B cell (primary cell): ENCODE measurements around the gene VLDLR. TPM values are rescaled to one million over a fixed set of nuclear protein-coding genes. Genes with fewer than 3 reads are reported as not detected.

Experiments
- ATAC-seq: fragments of 200-7000 bp; cut with Tn5 transposase; one replicate; pipeline ENCODE4 v1.10.0; 2021; ENCODE audit warnings: low read depth, mild to moderate bottlenecking, moderate number of reproducible peaks, moderate library complexity
- CTCF ChIA-PET: fragments of 350-600 bp; sonication (Branson Sonifier 250); formaldehyde crosslinking; loops from one replicate; lab custom pipeline; 2021; ENCODE audit warnings: antibody characterized with exemption, inconsistent platforms; lab: Charles Lee
- POLR2A ChIA-PET: fragments of 350-600 bp; sonication (Branson Sonifier 250); formaldehyde crosslinking; loops from one replicate; lab custom pipeline; 2021; ENCODE audit warnings: antibody characterized with exemption; lab: Charles Lee
- DNase-seq: peaks from one replicate; pipeline ENCODE4 v3.0.0; 2013
- H2AFZ ChIP-seq: 2 replicates; pipeline ENCODE4 v1.6.1; 2012; ENCODE audit warnings: mild to moderate bottlenecking, low read depth, low read length; ENCODE audit not compliant: insufficient read depth, poor library complexity, severe bottlenecking
- H3K27ac ChIP-seq, 2 donors: 1 replicate in 1 of 2; 2 replicates in 1 of 2; pipeline ENCODE4 v1.5.1; 2012 to 2013; ENCODE audit warnings: low read length in 2 of 2, mild to moderate bottlenecking in 2 of 2, moderate library complexity in 1 of 2
- H3K27me3 ChIP-seq, 4 experiments: fragments of 200-600 bp in 1 of 4; sonication (generic) in 1 of 4; replicated peaks in 1 of 4; 1 replicate in 2 of 4; 2 replicates in 2 of 4; pipeline versions ENCODE4 v1.6.1 to v1.7.0; 2013 to 2016; ENCODE audit warnings: low read length in 3 of 4, mild to moderate bottlenecking in 2 of 4, mixed read lengths in 1 of 4, moderate library complexity in 1 of 4; ENCODE audit not compliant: insufficient read depth in 4 of 4, control insufficient read depth in 3 of 4; ENCODE audit errors: control extremely low read depth in 1 of 4
- H3K36me3 ChIP-seq, 2 experiments: replicated peaks in 1 of 2; 1 replicate in 1 of 2; 2 replicates in 1 of 2; pipeline versions ENCODE4 v1.6.1 to v1.7.1; 2013; ENCODE audit warnings: low read length in 1 of 2; ENCODE audit not compliant: insufficient read depth in 2 of 2, control insufficient read depth in 1 of 2; ENCODE audit errors: control extremely low read depth in 1 of 2, extremely low read depth in 1 of 2
- H3K4me1 ChIP-seq, 2 donors: fragments of 200-600 bp in 1 of 2; sonication (generic) in 1 of 2; 1 replicate in 1 of 2; 2 replicates in 1 of 2; pipeline versions ENCODE4 v1.5.1 to v1.6.1; 2013 to 2017; ENCODE audit warnings: low read length in 2 of 2; ENCODE audit not compliant: control insufficient read depth in 2 of 2, insufficient read depth in 2 of 2
- H3K4me2 ChIP-seq: replicated peaks from 2 replicates; pipeline ENCODE3; 2012; ENCODE audit warnings: mild to moderate bottlenecking, low read depth, low read length; ENCODE audit not compliant: poor library complexity, severe bottlenecking
- H3K4me3 ChIP-seq, 5 experiments: fragments of 200-600 bp in 1 of 5; sonication (generic) in 1 of 5; 1 replicate in 3 of 5; 2 replicates in 2 of 5; pipeline versions ENCODE4 v1.5.1 to v1.7.0; 2011 to 2016; ENCODE audit warnings: low read length in 4 of 5, mild to moderate bottlenecking in 4 of 5, low read depth in 2 of 5, control low read depth in 1 of 5, moderate library complexity in 1 of 5; ENCODE audit not compliant: insufficient read depth in 1 of 5; ENCODE audit errors: control extremely low read depth in 1 of 5, extremely low read depth in 1 of 5
- H3K79me2 ChIP-seq: fragments of 200-600 bp; sonication (generic); one replicate; pipeline ENCODE4 v1.6.0; 2016; ENCODE audit warnings: low read length; ENCODE audit not compliant: control insufficient read depth, insufficient read depth
- H3K9ac ChIP-seq: fragments of 200-600 bp; sonication (generic); 2 replicates; pipeline ENCODE4 v1.6.1; 2017; ENCODE audit warnings: mild to moderate bottlenecking, low read length, moderate library complexity
- H3K9me3 ChIP-seq, 3 donors: one replicate each; pipeline versions ENCODE4 v1.6.1 to v1.7.1; 2013; ENCODE audit warnings: low read length in 2 of 3; ENCODE audit not compliant: control insufficient read depth in 2 of 3, insufficient read depth in 1 of 3; ENCODE audit errors: control extremely low read depth in 1 of 3
- H4K20me1 ChIP-seq: 2 replicates; pipeline ENCODE4 v1.6.0; 2012; ENCODE audit warnings: mild to moderate bottlenecking, low read length; ENCODE audit not compliant: insufficient read depth, control insufficient read depth, poor library complexity, severe bottlenecking
- H3K27ac Mint-ChIP-seq: one replicate; pipeline ENCODE4 v1.8.0; 2021; ENCODE audit warnings: mixed read lengths
- H3K27me3 Mint-ChIP-seq: one replicate; pipeline ENCODE4 v1.8.0; 2021; ENCODE audit warnings: mixed read lengths
- H3K4me1 Mint-ChIP-seq: one replicate; pipeline ENCODE4 v1.8.0; 2021; ENCODE audit warnings: mixed read lengths
- H3K4me3 Mint-ChIP-seq: one replicate; pipeline ENCODE4 v1.8.0; 2021; ENCODE audit warnings: mixed read lengths
- H3K9me3 Mint-ChIP-seq: one replicate; pipeline ENCODE4 v1.8.0; 2022; ENCODE audit warnings: mixed read lengths; ENCODE audit not compliant: insufficient read depth
- CTCF ChIP-seq: fragments of 200-600 bp; IDR thresholded peaks from one replicate; pipeline ENCODE4 v1.8.0; 2022; ENCODE audit warnings: antibody characterized with exemption, mild to moderate bottlenecking
- EZH2 ChIP-seq: IDR thresholded peaks from 2 replicates; pipeline ENCODE4 v1.6.1; 2012; ENCODE audit warnings: borderline replicate concordance, low read depth, mild to moderate bottlenecking, moderate library complexity, low read length; ENCODE audit not compliant: insufficient read depth, poor library complexity, severe bottlenecking
- WGBS: methylation state at CpG from one replicate; pipeline ENCODE4 v1.1.5; 2013; ENCODE audit warnings: missing lambda C conversion rate; ENCODE audit not compliant: insufficient coverage; 5-methylcytosine and 5-hydroxymethylcytosine counted together
- intact Hi-C: fragments of 100-400 bp; cut with micrococcal nuclease; formaldehyde crosslinking; loops from one replicate; pipeline ENCODE4 v1.10.0; 2022
- polyA plus RNA-seq: library from polyadenylated mRNA; depleted of rRNA; stranded (reverse); fragments of >200 nt; gene quantifications from 2 replicates; pipeline ENCODE4 v1.2.3, GENCODE V29; 2012
- total RNA-seq, 2 donors: library from RNA; stranded (reverse); fragments of 120-200 nt in 1 of 2; gene quantifications; 1 replicate in 1 of 2; 2 replicates in 1 of 2; pipeline versions ENCODE4 v1.2.3 to v1.2.4, GENCODE V29; 2013 to 2022

Gene VLDLR
- total and polyA plus RNA-seq, 2 donors (not counting 1 experiment from before 2014, with no cell fraction given) = 0.03 TPM; not detected in 1

GRCh38 chr9:2630158-2630557 is 8.6 kb downstream of the VLDLR start:
- WGBS = 92% methylated on average over 2 of the region's 2 CpGs
- H3K4me1 Mint-ChIP-seq = no peaks in the 10 kb centered on the region
- Histone ChIP-seq H3K4me1 (no peaks in the 10 kb centered on the region), H3K9me3 (no peaks in the 10 kb centered on the region), H4K20me1 (no peaks in the 10 kb centered on the region), H3K4me2 (no peak overlapping the region), H3K79me2 (no peaks in the 10 kb centered on the region), H3K27me3 (peaks cover 0 to 5% (median 1%) of the 10 kb centered on the region in 4 experiments), H3K4me3 (no peak overlapping the region), H3K27ac (no peak overlapping the region), H3K36me3 (no peaks in the 10 kb centered on the region), H3K9ac (no peak overlapping the region), H2AFZ (no peak overlapping the region)
- DNase-seq = no peak
- no peak for ATAC-seq
- CTCF ChIA-PET = interaction anchor here (0.5 kb wide), 1 partner anchor 12 kb away, joined by 3 read pairs; no protein-coding TSS in a partner anchor
- TF ChIP-seq CTCF = no peak
- no peak for TF ChIP-seq EZH2
- POLR2A ChIA-PET = no interaction called here
- peaks cover 19% of the 10 kb centered on the region for H3K27me3 Mint-ChIP-seq
- no peak overlapping the region for H3K27ac Mint-ChIP-seq
- no peaks in the 10 kb centered on the region for H3K9me3 Mint-ChIP-seq
- intact Hi-C loops = no loop called here
- no peak overlapping the region for H3K4me3 Mint-ChIP-seq

- Histone ChIP-seq H3K9me3 (no peaks in the 10 kb centered on the region), H2AFZ (no peak overlapping the region), H3K36me3 (no peaks in the 10 kb centered on the region), H3K4me3 (no peak overlapping the region), H3K4me2 (no peak overlapping the region), H3K27me3 (no peaks in the 10 kb centered on the region), H3K27ac (no peak overlapping the region), H3K4me1 (no peaks in the 10 kb centered on the region), H3K79me2 (no peaks in the 10 kb centered on the region), H3K9ac (no peak overlapping the region), H4K20me1 (no peaks in the 10 kb centered on the region)
- ATAC-seq = no peak
- H3K4me1 Mint-ChIP-seq = no peaks in the 10 kb centered on the region
- H3K4me3 Mint-ChIP-seq = no peak overlapping the region
- peaks cover 14% of the 10 kb centered on the region for H3K27me3 Mint-ChIP-seq
- no peak overlapping the region for H3K27ac Mint-ChIP-seq
- no peak for TF ChIP-seq CTCF
- TF ChIP-seq EZH2 = no peak
- ChIA-PET CTCF (no interaction called here), POLR2A (no interaction called here)
- no peaks in the 10 kb centered on the region for H3K9me3 Mint-ChIP-seq
- DNase-seq = no peak
- 83% methylated on average over 1 of the region's 1 CpG for WGBS
- intact Hi-C loops = no loop called here
Observed at GRCh38 chr9:2631263-2631662, 9.7 kb downstream of the VLDLR start.
